NCI-H69 (cell line): Measurements from ENCODE around the gene ERN1.

ENCODE experiments used
- DNase-seq: peaks from one replicate; lab custom pipeline; 2025; lab: John Stamatoyannopoulos, UW

ERN1 gene

DNA sequence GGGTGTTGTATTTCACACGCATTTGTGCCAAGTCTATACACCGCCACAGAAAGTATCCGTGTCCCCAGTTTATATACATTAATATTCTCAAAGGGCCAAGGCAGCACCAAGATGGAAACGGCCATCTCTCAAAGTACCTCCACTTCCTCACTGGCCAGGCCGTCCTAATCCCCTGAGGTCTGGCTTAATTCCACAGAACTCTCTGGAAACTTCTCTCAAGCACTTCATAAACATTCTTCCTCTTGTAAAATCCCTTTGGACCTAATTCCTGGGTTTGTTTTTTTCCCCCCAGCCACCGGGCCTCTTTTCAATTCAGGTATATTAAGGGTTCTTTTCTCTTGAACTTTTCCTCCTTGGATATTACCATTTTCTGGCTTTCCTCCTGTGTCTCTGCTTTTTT, 5.1 kb upstream of the ERN1 start:
- DNase-seq = no peak

GRCh38 chr17:64134216-64134970, 4.4 kb upstream of the ERN1 start:
- DNase-seq = no peak

GRCh38 chr17:64133546-64134215, 3.7 kb upstream of the ERN1 start:
- DNase-seq = peak; percentile 82

DNA sequence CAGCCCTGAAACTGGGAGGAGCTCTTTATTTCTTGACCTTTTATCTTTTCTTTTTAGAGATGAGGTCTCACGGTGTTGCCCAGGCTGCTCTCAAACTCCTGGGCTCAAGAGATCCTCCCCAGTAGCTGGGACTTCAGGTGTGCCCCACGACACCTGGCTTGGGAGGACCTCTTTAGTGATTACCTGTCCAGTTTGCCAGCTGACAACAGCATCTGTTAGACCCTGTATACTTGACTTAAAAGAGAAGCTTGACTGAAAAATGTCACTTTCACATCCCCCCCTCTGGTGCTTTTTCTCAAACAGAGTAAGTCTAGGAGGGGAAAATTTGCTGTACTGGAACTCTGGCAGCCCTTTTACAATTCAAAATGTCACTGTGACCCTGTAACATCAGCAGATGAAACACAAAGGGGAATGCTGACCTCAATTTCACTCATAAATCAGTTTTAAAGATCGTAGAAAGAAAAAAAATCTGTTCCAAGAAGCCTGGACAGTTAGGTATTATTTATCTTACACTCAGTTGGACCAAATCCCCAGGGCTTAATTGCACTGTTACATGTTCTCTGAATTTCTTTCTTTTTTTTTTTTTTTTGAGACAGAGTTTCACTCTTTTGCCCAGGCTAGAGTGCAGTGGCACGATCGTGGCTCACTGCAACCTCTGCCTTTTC, 1.8 kb upstream of the ERN1 start:
- no peak for DNase-seq

- no peak for DNase-seq
Observed at GRCh38 chr17:64130559-64131001, 636 bp upstream of the ERN1 start.

DNA sequence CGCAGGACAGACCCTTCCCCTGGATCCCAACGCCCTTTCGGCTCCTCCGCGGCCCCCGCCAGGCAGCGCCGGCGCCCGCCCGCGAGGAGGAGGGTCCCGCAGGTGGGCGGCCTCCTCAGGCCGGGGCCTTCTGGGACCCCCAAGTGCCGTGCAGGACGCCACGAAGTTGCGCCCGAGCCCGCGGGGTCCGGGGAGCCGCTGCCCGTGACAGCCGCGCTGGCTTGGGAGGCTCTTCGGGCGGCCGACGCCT, 504 bp downstream of the ERN1 start:
- no peak for DNase-seq

DNA sequence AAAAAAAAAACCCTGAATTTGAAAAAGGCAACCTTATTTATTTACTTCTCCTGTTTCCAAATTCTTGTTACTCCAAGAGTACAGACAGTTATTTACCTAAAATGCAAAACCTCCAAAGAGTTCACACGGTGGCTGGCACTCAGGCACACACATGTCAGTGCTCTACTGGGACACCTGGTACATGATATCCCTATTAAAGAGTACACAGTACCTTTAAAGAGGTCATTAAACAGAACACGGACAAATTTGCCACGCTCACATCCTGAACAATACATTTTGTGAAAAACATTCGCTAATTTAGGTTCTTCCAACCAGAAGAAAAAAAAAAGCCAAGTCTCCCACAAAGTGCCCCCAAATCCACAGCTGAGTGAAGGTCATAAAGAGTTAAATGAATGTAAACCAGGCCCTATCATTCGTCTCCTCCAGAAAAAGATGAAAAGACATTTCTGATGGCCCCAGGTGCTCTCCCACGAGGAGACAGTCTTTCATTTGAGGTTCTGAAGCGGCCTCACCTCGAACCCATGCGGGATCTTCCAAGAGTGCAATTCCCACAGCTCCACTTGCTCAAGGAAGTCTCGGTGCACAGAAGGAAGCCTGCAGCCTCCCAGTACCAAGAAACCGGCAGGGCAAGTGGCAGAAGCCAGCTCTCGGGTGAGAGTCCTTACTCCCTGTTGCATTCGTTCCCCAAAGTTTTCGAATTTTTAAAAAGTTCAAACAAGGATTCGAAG, 993 bp downstream of the ERN1 start:
- DNase-seq = peak; percentile 59

DNA sequence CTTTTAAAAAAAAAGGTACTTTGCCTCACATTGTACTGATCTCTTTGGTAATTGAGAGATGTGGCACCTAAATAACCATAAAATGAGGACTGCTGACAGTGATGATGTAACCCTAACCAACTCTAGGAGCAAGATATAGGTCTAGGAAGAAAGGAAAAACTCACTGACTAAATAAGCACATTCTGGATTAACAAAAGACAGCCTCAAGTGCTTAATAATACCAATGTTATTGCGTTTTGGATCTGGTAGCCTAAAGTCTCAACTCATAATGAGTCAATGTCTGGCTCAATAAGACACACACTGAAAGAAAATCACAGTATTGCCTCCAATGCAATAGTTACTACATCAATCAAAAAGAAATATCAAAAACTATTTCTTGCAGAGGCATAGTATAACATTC, 3.0 kb downstream of the ERN1 start:
- no peak for DNase-seq

GRCh38 chr17:64125937-64126336, 4.0 kb downstream of the ERN1 start:
- no peak for DNase-seq

GRCh38 chr17:64124609-64125008, 5.3 kb downstream of the ERN1 start:
- no peak for DNase-seq

DNA sequence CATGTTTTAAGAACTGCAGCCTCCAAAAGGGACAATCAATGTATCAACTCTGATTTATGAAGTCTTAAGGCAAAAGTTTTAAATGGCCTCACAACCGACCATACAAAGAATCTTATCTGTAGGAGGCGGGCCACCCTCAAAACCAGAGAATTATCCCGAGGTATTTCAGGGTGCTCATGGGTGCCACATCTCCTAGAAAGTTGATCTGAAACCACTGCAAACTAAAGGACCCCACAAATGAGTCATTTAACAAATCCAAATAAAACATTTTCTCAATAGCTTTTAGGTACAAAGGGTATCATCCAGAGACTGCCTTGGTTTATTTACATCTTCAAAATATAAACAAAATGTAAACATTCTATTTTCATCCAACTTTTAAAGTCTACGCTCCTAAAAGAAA, 6.8 kb downstream of the ERN1 start:
- DNase-seq = no peak

DNA sequence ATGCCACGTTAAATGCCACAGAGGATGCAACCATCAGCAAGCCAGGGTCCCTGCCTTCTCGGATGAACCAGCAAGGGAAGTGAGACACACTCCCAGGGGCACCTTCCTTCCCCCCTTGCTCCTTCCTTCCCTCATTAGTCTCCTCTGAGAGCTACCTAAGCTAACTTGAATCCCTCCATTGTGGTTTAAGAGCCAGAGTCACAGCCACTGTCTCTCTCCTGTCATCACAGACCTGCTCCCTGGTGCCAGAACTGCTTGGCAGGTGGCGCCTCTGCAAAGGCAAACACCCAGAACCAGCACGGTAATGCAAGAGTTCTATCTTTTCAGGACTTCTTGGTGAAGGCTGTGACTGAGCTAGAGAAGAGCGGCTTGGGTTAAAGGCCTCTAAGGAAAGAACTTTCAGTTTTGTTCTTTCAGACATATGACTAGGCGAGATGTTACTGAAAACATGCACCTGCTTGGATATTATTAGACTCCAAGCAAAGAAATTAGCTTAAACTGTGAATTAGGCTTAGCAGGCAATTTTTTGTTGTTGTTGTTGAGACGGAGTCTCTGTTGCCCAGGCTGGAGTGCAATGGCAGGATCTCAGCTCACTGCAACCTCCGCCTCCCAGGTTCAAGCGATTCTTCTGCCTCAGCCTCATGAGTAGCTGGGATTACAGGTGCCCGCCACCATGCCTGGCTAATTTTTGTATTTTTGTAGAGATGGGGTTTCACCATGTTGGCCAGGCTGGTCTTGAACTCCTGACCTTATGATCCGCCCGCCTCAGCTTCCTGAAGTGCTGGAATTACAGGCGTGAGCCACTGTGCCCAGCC, 8.8 kb downstream of the ERN1 start:
- DNase-seq = peak; percentile 68

- peak; percentile 67 for DNase-seq
Observed at GRCh38 chr17:64120159-64120810, 9.7 kb downstream of the ERN1 start.

DNA sequence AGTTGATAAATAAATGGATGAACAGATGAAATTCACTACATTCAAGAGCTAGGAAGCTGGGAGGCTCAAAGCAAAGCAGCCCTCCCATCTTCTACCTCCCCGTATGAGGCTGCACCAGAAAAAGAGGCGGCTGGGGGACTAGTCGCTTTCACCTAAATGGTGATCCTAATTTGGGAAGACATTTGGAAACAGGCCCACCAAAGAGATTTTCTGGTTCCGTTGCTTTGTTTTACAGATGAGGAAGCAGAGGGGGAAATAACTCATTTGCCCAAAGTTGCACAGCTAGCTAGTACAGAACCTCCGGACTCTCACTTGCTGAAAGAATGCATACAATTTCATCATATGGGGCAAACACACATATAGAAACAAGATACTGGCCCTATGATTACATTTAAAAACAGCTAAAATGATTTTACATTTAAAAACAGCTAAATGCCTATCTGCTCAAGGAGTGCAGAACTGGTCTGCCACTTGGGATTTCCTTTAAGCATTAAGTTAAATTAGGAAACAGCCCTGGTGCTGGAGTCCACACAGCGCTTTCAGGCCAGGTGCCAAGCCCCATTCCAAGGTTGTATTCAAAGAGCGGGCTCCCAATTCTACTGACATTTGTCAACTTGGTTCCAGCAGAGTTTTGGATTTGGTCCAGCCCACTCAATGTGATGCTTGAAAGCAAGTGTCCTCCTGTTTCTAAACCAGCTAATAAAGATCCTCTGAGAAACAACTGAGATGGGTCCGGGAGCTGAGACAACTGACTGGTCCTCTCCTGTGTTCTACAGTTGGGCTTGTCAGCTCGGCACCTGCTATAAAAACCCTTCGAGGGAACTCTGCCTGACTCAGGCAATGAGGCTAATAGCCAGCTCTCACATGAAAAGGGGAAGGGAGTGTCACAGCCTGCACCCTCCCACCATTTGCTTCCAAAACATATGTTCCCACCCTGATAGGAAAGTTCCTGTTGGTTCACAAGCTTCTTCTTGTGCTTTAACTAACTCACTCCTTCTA, 11.7 kb downstream of the ERN1 start:
- peak; percentile 89 for DNase-seq

DNA sequence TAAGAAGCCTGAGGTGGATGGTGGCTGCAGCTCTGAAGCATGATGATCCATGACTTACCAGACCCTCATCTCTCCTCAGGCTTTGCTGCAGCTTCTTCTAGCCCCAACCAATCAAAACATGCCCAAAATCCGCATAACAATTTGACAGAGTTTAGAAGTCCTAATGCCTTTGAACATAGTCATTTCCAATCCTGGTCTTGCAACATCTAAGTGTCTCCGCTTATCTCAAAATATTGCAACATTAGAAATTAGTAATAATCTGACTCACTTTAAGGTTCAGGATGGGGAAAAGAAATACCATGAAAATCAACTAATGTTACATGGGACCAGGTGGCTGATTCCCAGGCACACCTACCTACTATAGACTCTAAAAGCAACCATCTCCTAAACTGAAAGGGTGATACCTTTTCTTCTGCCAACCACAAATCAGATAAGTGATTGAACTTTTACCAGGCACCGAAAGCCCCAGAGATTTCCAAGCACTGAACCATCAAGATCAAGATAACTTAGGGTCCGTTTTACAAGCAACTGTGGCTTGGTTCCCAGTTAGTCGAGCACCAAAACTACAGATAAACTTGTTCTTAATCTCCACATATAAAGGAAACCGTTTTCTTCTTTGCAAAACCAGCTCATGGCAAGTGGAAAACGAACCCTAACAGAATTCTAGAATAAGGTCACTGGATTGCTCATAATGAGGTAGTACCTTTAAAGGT, 14.0 kb downstream of the ERN1 start:
- DNase-seq = no peak

- no peak for DNase-seq
Observed at GRCh38 chr17:64115043-64115698, 14.8 kb downstream of the ERN1 start.

GRCh38 chr17:64113006-64113405, 16.9 kb downstream of the ERN1 start:
- DNase-seq = no peak

- DNase-seq = no peak
Observed at GRCh38 chr17:64111831-64112230, 18.1 kb downstream of the ERN1 start.
